Measurements from ENCODE around the gene COL13A1. TPM values are rescaled to one million over a fixed set of nuclear protein-coding genes. Genes with fewer than 3 reads are reported as not detected.

COL13A1 gene
- total RNA-seq, 1 donor from 2014 or later: 0.43 TPM

- no peaks in the 10 kb centered on the region for H3K27me3 Mint-ChIP-seq
- DNase-seq (ENCODE audit: low spot score, unreplicated experiment): no peak
- H3K4me3 Mint-ChIP-seq (ENCODE audit: low read depth): no peak overlapping the region
- H3K9me3 Mint-ChIP-seq (ENCODE audit: low read depth): no peaks in the 10 kb centered on the region
- no peak for TF ChIP-seq CTCF (IDR thresholded peaks at IDR 0.05; ENCODE audit: unreplicated experiment)
- no peaks in the 10 kb centered on the region for H3K36me3 Mint-ChIP-seq (ENCODE audit: insufficient read depth)
- no peak overlapping the region for H3K27ac Mint-ChIP-seq
- H3K4me1 Mint-ChIP-seq (ENCODE audit: low read depth): no peaks in the 10 kb centered on the region
These were observed 137.4 kb downstream of the COL13A1 start for GRCh38 chr10:69939061-69939460.

- TF ChIP-seq CTCF (IDR thresholded peaks at IDR 0.05; ENCODE audit: unreplicated experiment): no peak
- H3K9me3 Mint-ChIP-seq (ENCODE audit: low read depth): no peaks in the 10 kb centered on the region
- no peaks in the 10 kb centered on the region for H3K4me1 Mint-ChIP-seq (ENCODE audit: low read depth)
- no peaks in the 10 kb centered on the region for H3K27me3 Mint-ChIP-seq
- no peak overlapping the region for H3K4me3 Mint-ChIP-seq (ENCODE audit: low read depth)
- no peaks in the 10 kb centered on the region for H3K36me3 Mint-ChIP-seq (ENCODE audit: insufficient read depth)
- no peak overlapping the region for H3K27ac Mint-ChIP-seq
- DNase-seq (ENCODE audit: low spot score, unreplicated experiment): no peak
These were observed 137.8 kb downstream of the COL13A1 start for GRCh38 chr10:69939481-69939880.

- Mint-ChIP-seq H3K27me3 (no peaks in the 10 kb centered on the region), H3K36me3 (ENCODE audit: insufficient read depth) (no peaks in the 10 kb centered on the region), H3K27ac (no peak overlapping the region), H3K4me1 (ENCODE audit: low read depth) (no peaks in the 10 kb centered on the region), H3K9me3 (ENCODE audit: low read depth) (no peaks in the 10 kb centered on the region), H3K4me3 (ENCODE audit: low read depth) (no peak overlapping the region)
- DNase-seq (ENCODE audit: low spot score, unreplicated experiment): no peak
- no peak for TF ChIP-seq CTCF (IDR thresholded peaks at IDR 0.05; ENCODE audit: unreplicated experiment)
These were observed 140.0 kb downstream of the COL13A1 start for GRCh38 chr10:69941730-69942129.

- no peak overlapping the region for H3K4me3 Mint-ChIP-seq (ENCODE audit: low read depth)
- H3K4me1 Mint-ChIP-seq (ENCODE audit: low read depth): no peaks in the 10 kb centered on the region
- no peak overlapping the region for H3K27ac Mint-ChIP-seq
- H3K36me3 Mint-ChIP-seq (ENCODE audit: insufficient read depth): no peaks in the 10 kb centered on the region
- no peak for DNase-seq (ENCODE audit: low spot score, unreplicated experiment)
- no peaks in the 10 kb centered on the region for H3K9me3 Mint-ChIP-seq (ENCODE audit: low read depth)
- no peaks in the 10 kb centered on the region for H3K27me3 Mint-ChIP-seq
- TF ChIP-seq CTCF (IDR thresholded peaks at IDR 0.05; ENCODE audit: unreplicated experiment): no peak
These were observed 141.7 kb downstream of the COL13A1 start for GRCh38 chr10:69943292-69943820.

GRCh38 chr10:69944761-69945160 is 143.1 kb downstream of the COL13A1 start:
- no peaks in the 10 kb centered on the region for H3K27me3 Mint-ChIP-seq
- H3K9me3 Mint-ChIP-seq (ENCODE audit: low read depth): no peaks in the 10 kb centered on the region
- no peak for TF ChIP-seq CTCF (IDR thresholded peaks at IDR 0.05; ENCODE audit: unreplicated experiment)
- no peaks in the 10 kb centered on the region for H3K36me3 Mint-ChIP-seq (ENCODE audit: insufficient read depth)
- H3K4me3 Mint-ChIP-seq (ENCODE audit: low read depth): no peak overlapping the region
- DNase-seq (ENCODE audit: low spot score, unreplicated experiment): no peak
- no peak overlapping the region for H3K27ac Mint-ChIP-seq
- no peaks in the 10 kb centered on the region for H3K4me1 Mint-ChIP-seq (ENCODE audit: low read depth)

All from progenitor cell of endocrine pancreas (in vitro differentiated cells).